ENCODE data around the gene KLHL22. TPM values are rescaled to one million over a fixed set of nuclear protein-coding genes. Genes with fewer than 3 reads are reported as not detected.

The KLHL22 gene
- total and polyA plus RNA-seq, 2 of the 13 experiments (the other 11 are each of a cell fraction or from before 2014, with no cell fraction given) = 10.9 to 14.8 TPM

GRCh38 chr22:20439928-20440575, 55.5 kb downstream of the KLHL22 start:
- Histone ChIP-seq H3K4me1 (ENCODE audit: insufficient read depth, low read length) (peaks cover 40% of the 10 kb centered on the region), H3K9me3 (ENCODE audit: low read length) (no peaks in the 10 kb centered on the region), H2AFZ (ENCODE audit: low read length) (no peak overlapping the region), H4K20me1 (ENCODE audit: insufficient read depth, low read length) (peaks cover 11% of the 10 kb centered on the region), H3K4me2 (ENCODE audit: low read depth, low read length) (no peak overlapping the region), H3K9ac (ENCODE audit: insufficient read depth, low read depth, low read length) (no peak overlapping the region), H3K4me3 (replicated peaks in 1 of 3; ENCODE audit: insufficient read depth in 1 of 3, low read depth in 2 of 3, low read length in 3 of 3) (no peak overlapping the region), H3K27ac (ENCODE audit: extremely low read length, insufficient read depth, low read length) (no peak overlapping the region), H3K79me2 (ENCODE audit: insufficient read depth, low read length) (peaks cover 13% of the 10 kb centered on the region), H3K36me3 (replicated peaks in 1 of 2; ENCODE audit: control insufficient read depth in 1 of 2, insufficient read depth in 2 of 2, low read length in 2 of 2) (0 out of 5 replicates have a peak, but pooled peaks cover 0 to 1% of the 10 kb centered on the region in 2 experiments), H3K27me3 (ENCODE audit: control insufficient read depth in 1 of 2, insufficient read depth in 2 of 2, low read length in 2 of 2) (no peaks in the 10 kb centered on the region)
- intact Hi-C loops (cut with micrococcal nuclease; ENCODE audit: unreplicated experiment) (loop anchor here (1.0 kb wide), 1 partner anchor 16 kb away; no protein-coding TSS in a partner anchor), in situ Hi-C loops (cut with HindIII; ENCODE audit: extremely low pct_ligation_motif_present, low pct_unique_long_range_greater_than_20kb) (no loop called here)
- WGBS (ENCODE audit: low lambda C conversion rate) = 95% methylated on average over 3 of the region's 5 CpGs
- TF ChIP-seq, protein P1, sequence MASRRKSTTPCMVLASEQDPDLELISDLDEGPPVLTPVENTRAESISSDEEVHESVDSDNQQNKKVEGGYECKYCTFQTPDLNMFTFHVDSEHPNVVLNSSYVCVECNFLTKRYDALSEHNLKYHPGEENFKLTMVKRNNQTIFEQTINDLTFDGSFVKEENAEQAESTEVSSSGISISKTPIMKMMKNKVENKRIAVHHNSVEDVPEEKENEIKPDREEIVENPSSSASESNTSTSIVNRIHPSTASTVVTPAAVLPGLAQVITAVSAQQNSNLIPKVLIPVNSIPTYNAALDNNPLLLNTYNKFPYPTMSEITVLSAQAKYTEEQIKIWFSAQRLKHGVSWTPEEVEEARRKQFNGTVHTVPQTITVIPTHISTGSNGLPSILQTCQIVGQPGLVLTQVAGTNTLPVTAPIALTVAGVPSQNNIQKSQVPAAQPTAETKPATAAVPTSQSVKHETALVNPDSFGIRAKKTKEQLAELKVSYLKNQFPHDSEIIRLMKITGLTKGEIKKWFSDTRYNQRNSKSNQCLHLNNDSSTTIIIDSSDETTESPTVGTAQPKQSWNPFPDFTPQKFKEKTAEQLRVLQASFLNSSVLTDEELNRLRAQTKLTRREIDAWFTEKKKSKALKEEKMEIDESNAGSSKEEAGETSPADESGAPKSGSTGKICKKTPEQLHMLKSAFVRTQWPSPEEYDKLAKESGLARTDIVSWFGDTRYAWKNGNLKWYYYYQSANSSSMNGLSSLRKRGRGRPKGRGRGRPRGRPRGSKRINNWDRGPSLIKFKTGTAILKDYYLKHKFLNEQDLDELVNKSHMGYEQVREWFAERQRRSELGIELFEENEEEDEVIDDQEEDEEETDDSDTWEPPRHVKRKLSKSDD (CRISPR knock-in tag; IDR thresholded peaks at IDR 0.05; ENCODE audit: low read depth) = no peak
- TF ChIP-seq ZBTB7B (CRISPR knock-in tag; IDR thresholded peaks at IDR 0.05) (no peak), KLF13 (CRISPR knock-in tag; IDR thresholded peaks at IDR 0.05) (no peak), ISX (CRISPR knock-in tag; conservative IDR thresholded peaks at IDR 0.05) (no peak), ZNF850 (CRISPR knock-in tag; conservative IDR thresholded peaks at IDR 0.05) (no peak), ADNP (CRISPR knock-in tag; IDR thresholded peaks at IDR 0.05) (no peak), PCBP2 (optimal IDR thresholded peaks at IDR 0.05; ENCODE audit: low read depth, low read length, poor library complexity, severe bottlenecking) (no peak), GATAD1 (CRISPR knock-in tag; IDR thresholded peaks at IDR 0.05) (no peak)
- BruUV-seq (replicated peaks) = no TSS peak
- POLR2A ChIA-PET = interaction anchor here (1.1 kb wide), 1 partner anchor 20 kb away, joined by 3 read pairs; no protein-coding TSS in a partner anchor
- no peak for DNase-seq (ENCODE audit: low spot score)
- CTCF ChIA-PET (ENCODE audit: low intra/inter-chr PET ratio, low total read pairs) = interaction anchor here (2.0 kb wide), 1 partner anchor 16 kb away, joined by 11 read pairs; no protein-coding TSS in a partner anchor
- no peak for ATAC-seq
- FAIRE-seq = no peak

All from HepG2 (cell line).